Muscle layer of duodenum (tissue), 2 donors: ENCODE data around the gene TBX1.

Experiments
- H3K27ac ChIP-seq: one replicate; pipeline ENCODE4 v1.7.0; 2013; ENCODE audit warnings: mild to moderate bottlenecking, low read length
- H3K27me3 ChIP-seq: one replicate; pipeline ENCODE4 v1.7.0; 2013; ENCODE audit warnings: low read depth, mild to moderate bottlenecking, control low read depth, low read length
- H3K36me3 ChIP-seq, 2 donors: one replicate each; pipeline ENCODE4 v1.7.0; 2013; ENCODE audit warnings: low read length in 2 of 2, control low read depth in 1 of 2, mild to moderate bottlenecking in 1 of 2; ENCODE audit not compliant: insufficient read depth in 2 of 2, control insufficient read depth in 1 of 2
- H3K4me1 ChIP-seq, 2 donors: one replicate each; pipeline ENCODE4 v1.7.0; 2013; ENCODE audit warnings: low read length in 2 of 2, mild to moderate bottlenecking in 2 of 2, control low read depth in 1 of 2, moderate library complexity in 1 of 2; ENCODE audit not compliant: insufficient read depth in 2 of 2, control insufficient read depth in 1 of 2
- H3K4me3 ChIP-seq, 2 donors: one replicate each; pipeline ENCODE4 v1.7.0; 2013; ENCODE audit warnings: low read length in 2 of 2, low read depth in 1 of 2, mild to moderate bottlenecking in 1 of 2
- H3K9me3 ChIP-seq, 2 donors: one replicate each; pipeline ENCODE4 v1.7.0; 2013; ENCODE audit warnings: low read length in 2 of 2, control low read depth in 1 of 2, mild to moderate bottlenecking in 1 of 2; ENCODE audit not compliant: control insufficient read depth in 1 of 2
- donor health status: healthy.

TBX1 gene

GRCh38 chr22:19783586-19784383 is 23.2 kb downstream of the TBX1 start:
- Histone ChIP-seq H3K4me3 (no peak overlapping the region), H3K4me1 (no peaks in the 10 kb centered on the region), H3K27me3 (no peaks in the 10 kb centered on the region), H3K36me3 (peaks cover 0 to 12% of the 10 kb centered on the region in 2 donors), H3K27ac (no peak overlapping the region), H3K9me3 (peaks cover 0 to 9% of the 10 kb centered on the region in 2 donors)

GRCh38 chr22:19784384-19785175 is 24.0 kb downstream of the TBX1 start:
- H3K36me3 ChIP-seq: peaks cover 0 to 12% of the 10 kb centered on the region in 2 donors
- no peak overlapping the region for H3K4me3 ChIP-seq
- H3K9me3 ChIP-seq: peaks cover 0 to 9% of the 10 kb centered on the region in 2 donors
- no peaks in the 10 kb centered on the region for H3K27me3 ChIP-seq
- H3K4me1 ChIP-seq: no peaks in the 10 kb centered on the region
- no peak overlapping the region for H3K27ac ChIP-seq

GRCh38 chr22:19785461-19786263 is 25.1 kb downstream of the TBX1 start:
- H3K36me3 ChIP-seq: peaks cover 0 to 12% of the 10 kb centered on the region in 2 donors
- no peaks in the 10 kb centered on the region for H3K4me1 ChIP-seq
- no peaks in the 10 kb centered on the region for H3K27me3 ChIP-seq
- peaks cover 0 to 9% of the 10 kb centered on the region in 2 donors for H3K9me3 ChIP-seq
- H3K27ac ChIP-seq: no peak overlapping the region
- no peak overlapping the region for H3K4me3 ChIP-seq

- H3K36me3 ChIP-seq: peaks cover 0 to 15% of the 10 kb centered on the region in 2 donors
- no peaks in the 10 kb centered on the region for H3K27me3 ChIP-seq
- no peaks in the 10 kb centered on the region for H3K4me1 ChIP-seq
- H3K9me3 ChIP-seq: peaks cover 0 to 9% of the 10 kb centered on the region in 2 donors
- no peak overlapping the region for H3K27ac ChIP-seq
- H3K4me3 ChIP-seq: no peak overlapping the region
These were observed 25.6 kb downstream of the TBX1 start for GRCh38 chr22:19786264-19786585.

GRCh38 chr22:19786959-19787848 is 26.6 kb downstream of the TBX1 start:
- H3K36me3 ChIP-seq: peaks cover 0 to 22% of the 10 kb centered on the region in 2 donors
- no peak overlapping the region for H3K4me3 ChIP-seq
- H3K27ac ChIP-seq: no peak overlapping the region
- H3K27me3 ChIP-seq: no peaks in the 10 kb centered on the region
- H3K9me3 ChIP-seq: peaks cover 0 to 11% of the 10 kb centered on the region in 2 donors
- H3K4me1 ChIP-seq: no peaks in the 10 kb centered on the region

GRCh38 chr22:19787849-19788141 is 27.2 kb downstream of the TBX1 start:
- Histone ChIP-seq H3K27me3 (no peaks in the 10 kb centered on the region), H3K36me3 (peaks cover 0 to 22% of the 10 kb centered on the region in 2 donors), H3K4me3 (no peak overlapping the region), H3K27ac (no peak overlapping the region), H3K9me3 (peaks cover 0 to 5% of the 10 kb centered on the region in 2 donors), H3K4me1 (no peaks in the 10 kb centered on the region)

- H3K27ac ChIP-seq: no peak overlapping the region
- no peaks in the 10 kb centered on the region for H3K27me3 ChIP-seq
- H3K4me1 ChIP-seq: no peaks in the 10 kb centered on the region
- H3K36me3 ChIP-seq: peaks cover 0 to 22% of the 10 kb centered on the region in 2 donors
- no peak overlapping the region for H3K4me3 ChIP-seq
- peaks cover 0 to 4% of the 10 kb centered on the region in 2 donors for H3K9me3 ChIP-seq
These were observed 28.2 kb downstream of the TBX1 start for GRCh38 chr22:19788661-19789225.

GRCh38 chr22:19789406-19789805 is 28.8 kb downstream of the TBX1 start:
- no peaks in the 10 kb centered on the region for H3K27me3 ChIP-seq

GRCh38 chr22:19789828-19790227 is 29.2 kb downstream of the TBX1 start:
- Histone ChIP-seq H3K27ac (no peak overlapping the region), H3K4me1 (no peaks in the 10 kb centered on the region), H3K9me3 (peaks cover 0 to 4% of the 10 kb centered on the region in 2 donors), H3K27me3 (no peaks in the 10 kb centered on the region), H3K36me3 (peaks cover 0 to 22% of the 10 kb centered on the region in 2 donors), H3K4me3 (no peak overlapping the region)

More at GRCh38 chr22:19789406-19789805, 28.8 kb downstream of the TBX1 start:
- no peak overlapping the region for H3K4me3 ChIP-seq
- H3K36me3 ChIP-seq: peaks cover 0 to 22% of the 10 kb centered on the region in 2 donors
- H3K4me1 ChIP-seq: no peaks in the 10 kb centered on the region
- peaks cover 0 to 4% of the 10 kb centered on the region in 2 donors for H3K9me3 ChIP-seq
- no peak overlapping the region for H3K27ac ChIP-seq

GRCh38 chr22:19791243-19791642 is 30.7 kb downstream of the TBX1 start:
- H3K27ac ChIP-seq: no peak overlapping the region
- no peaks in the 10 kb centered on the region for H3K4me1 ChIP-seq
- no peak overlapping the region for H3K4me3 ChIP-seq
- peaks cover 0 to 22% of the 10 kb centered on the region in 2 donors for H3K36me3 ChIP-seq
- peaks cover 0 to 4% of the 10 kb centered on the region in 2 donors for H3K9me3 ChIP-seq
- H3K27me3 ChIP-seq: no peaks in the 10 kb centered on the region
